GM12891 (cell line): ENCODE data around the gene BTBD3.

Experiments used
- POLR2A ChIP-seq: IDR thresholded peaks from 2 replicates; pipeline ENCODE4 v1.6.1; 2011; ENCODE audit warnings: low read depth, low read length, control low read depth
- TAF1 ChIP-seq: IDR thresholded peaks from 2 replicates; pipeline ENCODE4 v1.6.1; 2011; ENCODE audit warnings: low read depth, low read length, control low read depth

GRCh38 chr20:11943778-11944177 lies 26.1 kb downstream of the BTBD3 start:
- TF ChIP-seq POLR2A (no peak), TAF1 (no peak)
